Measurements from ENCODE around the gene RBM3. TPM values are rescaled to one million over a fixed set of nuclear protein-coding genes. Genes with fewer than 3 reads are reported as not detected.
"Not testable (repeated sequence)": the region's sequence is repeated elsewhere in the genome, so short reads cannot be mapped to it uniquely, and the experiment has no call there.

RBM3 gene
- total RNA-seq = 343 TPM
- long read RNA-seq, transcript RBM3-208 (6 exons, 724 nt) = minor isoform, 5 of 1,078 reads
- long read RNA-seq, transcript RBM3-202 (6 exons, 1,130 nt) = minor isoform, 27 of 1,078 reads
- long read RNA-seq, transcript RBM3-203 (7 exons, 2,162 nt) = major isoform, 938 of 1,078 reads
- long read RNA-seq, partial matches to known transcripts = 26 of 1,078 reads
- long read RNA-seq, other reads (novel, unspliced or antisense) = 77 of 1,078 reads

- DNase-seq (ENCODE audit: low spot score) = peak; percentile 96
These were observed at the start of gene RBM3 for GRCh38 chrX:48574270-48575266. Gene RBM3, plus strand, starts transcription at chrX:48574484. Its CDS starts 697 bp downstream, at chrX:48575181.

DNA sequence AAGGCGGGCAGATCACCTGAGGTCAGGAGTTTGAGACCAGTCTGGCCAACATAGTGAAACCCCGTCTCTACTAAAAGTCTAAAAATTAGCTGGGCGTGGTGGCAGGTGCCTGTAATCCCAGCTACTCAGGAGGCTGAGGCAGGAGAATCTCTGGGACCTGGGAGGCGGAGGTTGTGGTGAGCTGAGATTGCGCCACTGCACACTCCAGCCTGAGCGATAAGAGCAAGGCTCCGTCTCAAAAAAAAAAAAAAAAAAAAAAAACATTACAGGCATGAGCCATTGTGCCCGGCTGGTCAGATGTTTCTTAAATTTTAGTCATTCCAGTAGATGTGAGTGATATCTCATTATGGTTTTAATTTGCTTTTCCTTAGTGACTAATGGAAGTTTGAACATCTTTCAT is 48.4 kb upstream of the RBM3 start:
- DNase-seq (ENCODE audit: low spot score) = not testable (repeated sequence)

GRCh38 chrX:48530736-48531135 is 43.5 kb upstream of the RBM3 start:
- DNase-seq (ENCODE audit: low spot score) = no peak

DNA sequence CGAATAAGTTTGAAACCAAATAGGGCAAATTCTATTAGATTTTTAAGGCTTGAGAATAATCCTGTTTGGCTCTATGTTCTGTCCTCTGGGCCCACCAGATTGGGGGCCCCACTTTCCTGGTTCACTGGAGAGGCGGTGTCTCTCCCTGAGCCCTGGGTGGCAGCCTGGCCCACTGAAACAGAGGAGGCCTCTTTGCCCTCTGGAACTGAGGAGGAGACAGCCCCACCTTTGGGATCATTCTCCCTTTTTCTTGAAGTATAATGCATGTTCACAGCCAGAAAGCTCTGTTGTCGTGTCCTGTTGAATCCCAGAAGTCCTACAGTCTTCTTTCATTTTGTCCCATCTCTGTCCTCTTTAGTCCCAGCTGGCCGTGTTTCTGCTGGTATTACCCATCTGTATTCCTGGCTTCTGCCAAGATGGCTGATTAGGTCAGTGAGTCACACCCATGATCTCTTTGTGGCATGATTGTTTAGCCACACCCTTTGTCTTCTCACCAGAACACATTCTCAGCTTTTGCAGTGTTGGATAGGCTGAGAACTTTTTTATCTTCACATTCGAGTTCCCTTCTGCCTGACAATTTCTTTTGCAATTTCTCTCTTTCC is 42.8 kb upstream of the RBM3 start:
- DNase-seq (ENCODE audit: low spot score) = no peak

DNA sequence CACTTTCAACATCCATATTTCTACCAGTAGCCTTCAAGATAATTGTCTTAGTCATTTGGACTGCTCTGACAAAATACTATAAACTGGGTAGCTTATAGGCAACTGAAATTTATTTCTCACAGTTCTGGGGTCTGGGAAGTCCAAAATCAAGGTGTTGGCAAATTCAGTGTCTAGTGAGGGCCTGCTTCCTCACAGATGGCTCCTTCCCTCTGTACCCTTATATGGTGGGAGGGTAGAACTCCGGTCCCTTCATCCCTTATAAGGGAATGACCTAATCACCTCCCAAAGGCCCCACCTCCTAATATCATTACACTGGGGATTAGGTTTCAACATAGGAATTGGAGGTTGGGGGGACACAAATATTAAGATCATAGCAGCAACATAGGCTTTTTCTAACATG is 42.1 kb upstream of the RBM3 start:
- no peak for DNase-seq (ENCODE audit: low spot score)

DNA sequence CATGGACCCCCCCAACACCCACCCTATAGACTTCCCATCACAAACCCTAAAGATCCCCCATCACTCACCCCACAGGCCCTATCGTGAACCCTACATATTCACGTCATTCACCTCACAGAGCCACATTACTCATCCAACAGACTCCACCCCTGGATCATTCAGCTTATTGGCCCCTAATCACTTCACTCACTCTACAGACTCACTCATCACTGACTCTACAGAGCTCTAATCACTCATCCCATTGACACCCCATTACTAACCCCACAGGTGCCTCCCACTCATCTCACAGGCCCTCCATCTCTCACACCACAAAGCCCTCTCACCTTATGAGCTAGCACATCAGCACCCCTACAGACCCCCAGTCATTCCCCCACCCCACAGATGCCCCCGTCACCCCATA is 41.1 kb upstream of the RBM3 start:
- no peak for DNase-seq (ENCODE audit: low spot score)

DNA sequence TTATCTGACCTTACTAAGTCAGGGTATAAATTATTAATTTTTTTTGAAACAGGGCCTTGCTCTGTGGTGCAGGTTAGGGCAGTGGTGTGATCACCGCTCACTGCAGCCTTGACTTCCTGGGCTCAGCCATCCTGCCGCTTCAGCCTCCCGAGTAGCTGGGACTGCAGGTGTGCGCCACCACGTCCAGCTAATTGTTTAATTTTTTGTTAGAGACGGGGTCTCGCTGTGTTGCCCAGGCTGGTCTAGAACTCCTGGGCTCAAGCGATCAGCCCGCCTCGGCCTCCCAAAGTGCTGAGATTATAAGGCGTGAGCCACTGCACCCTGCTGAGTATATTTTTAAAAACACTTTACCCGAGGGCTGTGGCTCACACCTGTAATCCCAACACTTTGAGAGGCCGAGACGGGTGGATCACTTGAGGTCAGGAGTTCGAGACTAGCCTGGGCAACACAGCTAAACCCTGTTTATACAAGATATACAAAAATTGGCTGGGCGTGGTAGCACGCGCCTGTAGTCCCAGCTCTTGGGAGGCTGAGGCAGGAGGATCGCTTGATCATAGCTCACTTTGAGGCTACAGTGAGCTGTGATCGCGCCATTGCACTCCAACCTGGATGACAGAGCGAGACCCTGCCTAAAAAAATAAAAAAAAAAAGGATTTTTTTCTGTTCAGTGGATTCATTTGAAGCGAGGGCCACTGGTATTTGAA is 35.5 kb upstream of the RBM3 start:
- no peak for DNase-seq (ENCODE audit: low spot score)

- peak; percentile 97 for DNase-seq (ENCODE audit: low spot score)
These were observed 34.8 kb upstream of the RBM3 start, which contains the start of gene TBC1D25 for GRCh38 chrX:48539345-48540027. Gene TBC1D25, plus strand, starts transcription at chrX:48539714. Its CDS starts 84 bp downstream, at chrX:48539798.

- no peak for DNase-seq (ENCODE audit: low spot score)
These were observed 34.3 kb upstream of the RBM3 start for GRCh38 chrX:48540028-48540375.

GRCh38 chrX:48540480-48540879 is 33.8 kb upstream of the RBM3 start:
- DNase-seq (ENCODE audit: low spot score) = no peak

GRCh38 chrX:48541140-48541814 is 33.0 kb upstream of the RBM3 start:
- DNase-seq (ENCODE audit: low spot score) = no peak

- no peak for DNase-seq (ENCODE audit: low spot score)
These were observed 25.4 kb upstream of the RBM3 start for GRCh38 chrX:48548871-48549270.

- not testable (repeated sequence) for DNase-seq (ENCODE audit: low spot score)
These were observed 18.5 kb upstream of the RBM3 start for GRCh38 chrX:48555731-48556325.

- DNase-seq (ENCODE audit: low spot score) = no peak
These were observed 16.0 kb upstream of the RBM3 start for GRCh38 chrX:48558271-48558670.

DNA sequence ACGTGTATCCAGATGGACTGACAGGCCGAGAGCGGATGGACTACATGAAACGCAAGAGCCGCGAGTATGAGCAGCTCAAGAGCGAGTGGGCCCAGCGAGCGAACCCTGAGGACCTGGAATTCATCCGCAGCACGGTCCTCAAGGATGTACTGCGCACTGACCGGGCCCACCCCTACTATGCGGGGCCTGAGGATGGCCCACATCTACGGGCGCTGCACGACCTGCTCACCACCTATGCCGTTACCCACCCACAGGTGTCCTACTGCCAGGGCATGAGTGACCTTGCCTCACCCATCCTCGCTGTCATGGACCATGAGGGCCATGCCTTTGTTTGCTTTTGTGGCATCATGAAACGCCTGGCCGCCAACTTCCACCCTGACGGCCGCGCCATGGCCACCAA is 14.6 kb upstream of the RBM3 start:
- no peak for DNase-seq (ENCODE audit: low spot score)

DNA sequence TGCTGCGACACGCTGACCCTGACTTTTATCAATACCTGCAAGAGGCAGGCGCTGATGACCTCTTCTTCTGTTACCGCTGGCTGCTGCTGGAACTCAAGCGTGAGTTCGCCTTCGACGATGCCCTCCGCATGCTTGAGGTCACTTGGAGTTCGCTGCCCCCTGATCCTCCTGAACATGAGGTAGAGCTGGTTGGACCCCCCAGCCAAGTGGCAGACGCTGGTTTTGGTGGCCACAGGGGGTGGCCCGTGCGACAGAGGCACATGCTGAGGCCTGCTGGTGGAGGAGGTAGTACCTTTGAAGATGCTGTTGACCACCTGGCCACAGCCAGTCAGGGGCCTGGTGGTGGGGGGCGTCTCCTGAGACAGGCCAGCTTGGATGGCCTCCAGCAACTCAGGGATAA is 14.2 kb upstream of the RBM3 start:
- no peak for DNase-seq (ENCODE audit: low spot score)

- DNase-seq (ENCODE audit: low spot score) = no peak
These were observed 13.6 kb upstream of the RBM3 start for GRCh38 chrX:48560681-48561080.

GRCh38 chrX:48569958-48570357 is 4.3 kb upstream of the RBM3 start:
- no peak for DNase-seq (ENCODE audit: low spot score)

DNA sequence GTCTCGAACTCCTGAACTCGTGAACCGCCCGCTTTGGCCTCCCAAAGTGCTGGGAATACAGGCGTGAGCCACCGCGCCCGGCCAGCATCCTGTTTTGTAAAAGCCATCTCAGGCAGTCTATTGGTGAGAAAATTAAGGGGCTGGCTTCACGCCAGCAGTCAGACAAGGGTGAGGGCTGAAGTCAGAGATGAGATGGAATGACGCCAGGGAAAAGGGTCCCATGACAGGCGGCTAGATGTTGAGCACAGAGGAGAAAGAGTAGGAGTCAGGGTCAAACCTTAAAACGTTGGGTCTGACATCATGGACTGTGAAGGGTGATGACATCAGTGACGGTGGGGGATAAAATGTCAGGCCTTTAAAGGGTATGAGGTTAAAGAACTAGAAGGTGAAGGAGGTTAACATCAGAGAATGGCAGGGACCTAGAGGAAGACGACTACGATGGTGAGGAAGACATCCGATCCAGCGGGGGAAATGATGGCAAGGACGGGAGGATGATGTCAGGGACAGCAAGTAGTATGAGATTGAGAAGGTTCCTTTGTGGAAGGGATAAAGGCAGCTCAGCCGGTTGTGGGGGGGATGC is 504 bp upstream of the RBM3 start:
- no peak for DNase-seq (ENCODE audit: low spot score)
